ENCODE results near the gene MRPS7. TPM values are rescaled to one million over a fixed set of nuclear protein-coding genes. Genes with fewer than 3 reads are reported as not detected.

MRPS7 gene
- total and polyA plus RNA-seq, 9 of the 15 experiments (the other 6 are each of a cell fraction or from before 2014, with no cell fraction given) = 107 to 244 (median 132) TPM

- TF ChIP-seq ELK3 (CRISPR knock-in tag; IDR thresholded peaks at IDR 0.05) (no peak), HDAC6 (IDR thresholded peaks at IDR 0.05; ENCODE audit: low read depth, low read length) (no peak), TARDBP (IDR thresholded peaks at IDR 0.05) (peak; percentile 17; the same call in 1 of the 2 replicates), ZNF311 (CRISPR knock-in tag; IDR thresholded peaks at IDR 0.05) (no peak), HNRNPUL1 (IDR thresholded peaks at IDR 0.05; ENCODE audit: low read length) (no peak), SOX6 (IDR thresholded peaks at IDR 0.05) (no peak), HSF4 (CRISPR knock-in tag; IDR thresholded peaks at IDR 0.05; ENCODE audit: borderline replicate concordance) (no peak), NRF1 (conservative IDR thresholded peaks at IDR 0.05 in 1 of 2, IDR thresholded peaks at IDR 0.05 in 1 of 2) (no peak), ZNF263 (CRISPR knock-in tag; IDR thresholded peaks at IDR 0.05; ENCODE audit: borderline replicate concordance) (no peak; the same call in 1 of the 2 replicates), NCOA4 (IDR thresholded peaks at IDR 0.05; ENCODE audit: partially characterized antibody) (no peak), MAX (CRISPR knock-in tag; IDR thresholded peaks at IDR 0.05) (peak; percentile 77), U2AF1 (optimal IDR thresholded peaks at IDR 0.05; ENCODE audit: low read depth, low read length) (peak; percentile 85), GABPB2 (CRISPR knock-in tag; conservative IDR thresholded peaks at IDR 0.05) (no peak), ARID2 (IDR thresholded peaks at IDR 0.05) (no peak), HCFC1 (IDR thresholded peaks at IDR 0.05; ENCODE audit: low read depth, low read length) (peak; percentile 82), PTTG1 (tag; IDR thresholded peaks at IDR 0.05; ENCODE audit: low read depth) (no peak), RFX5 (IDR thresholded peaks at IDR 0.05; ENCODE audit: low read depth, low read length) (no peak), HMG20B (CRISPR knock-in tag; IDR thresholded peaks at IDR 0.05) (no peak), ZNF512 (tag; IDR thresholded peaks at IDR 0.05) (no peak), TOE1 (IDR thresholded peaks at IDR 0.05; ENCODE audit: borderline replicate concordance) (no peak), TOE1 (CRISPR knock-in tag; IDR thresholded peaks at IDR 0.05; ENCODE audit: borderline replicate concordance, low read depth) (no peak), SAFB2 (IDR thresholded peaks at IDR 0.05; ENCODE audit: borderline replicate concordance, low read depth, low read length, severe bottlenecking) (no peak), ZNF507 (tag; conservative IDR thresholded peaks at IDR 0.05) (no peak), RBBP5 (IDR thresholded peaks at IDR 0.05; ENCODE audit: borderline replicate concordance, insufficient read depth, low read length, poor library complexity, severe bottlenecking) (peak; percentile 50)
Observed at GRCh38 chr17:75271233-75271954, 9.7 kb downstream of the MRPS7 start (continued).

All from K562 (cell line).